ACC112 (cell line): ENCODE measurements around the gene PSMB3.
A peak's percentile ranks its signal among the peaks of the same experiment; 100 is the strongest.

Source experiments
- H2AFZ ChIP-seq: fragments of 200-600 bp; sonication (generic); one replicate; pipeline ENCODE4 v1.6.0; 2017; ENCODE audit warnings: antibody characterized with exemption, low read length; ENCODE audit not compliant: unreplicated experiment
- H3K27ac ChIP-seq: fragments of 200-600 bp; sonication (generic); 2 replicates; pipeline ENCODE4 v1.5.1; 2014; ENCODE audit warnings: low read depth, mild to moderate bottlenecking, antibody characterized with exemption, low read length, moderate library complexity
- H3K27me3 ChIP-seq: fragments of 200-600 bp; sonication (generic); 2 replicates; pipeline ENCODE4 v1.6.1; 2014; ENCODE audit warnings: mild to moderate bottlenecking, antibody characterized with exemption, low read length, moderate library complexity, mixed read lengths; ENCODE audit not compliant: insufficient read depth
- H3K36me3 ChIP-seq: fragments of 200-600 bp; sonication (generic); 2 replicates; pipeline ENCODE4 v1.6.1; 2016; ENCODE audit warnings: mild to moderate bottlenecking, antibody characterized with exemption, low read length, moderate library complexity, mixed read lengths; ENCODE audit not compliant: insufficient read depth
- H3K4me1 ChIP-seq: fragments of 200-600 bp; sonication (generic); one replicate; pipeline ENCODE4 v1.6.1; 2016; ENCODE audit warnings: low read length, mixed read lengths; ENCODE audit not compliant: insufficient read depth, unreplicated experiment, control insufficient read depth
- H3K4me3 ChIP-seq: fragments of 200-600 bp; sonication (generic); 2 replicates; pipeline ENCODE4 v1.5.1; 2014; ENCODE audit warnings: mild to moderate bottlenecking, low read depth, low read length
- H3K79me2 ChIP-seq: fragments of 200-600 bp; sonication (generic); one replicate; pipeline ENCODE4 v1.6.0; 2016; ENCODE audit warnings: low read length; ENCODE audit not compliant: control insufficient read depth, unreplicated experiment, insufficient read depth

PSMB3 gene

GRCh38 chr17:38751808-38752307 lies 683 bp upstream of the PSMB3 start:
- Histone ChIP-seq H3K4me1 (peaks cover 16% of the 10 kb centered on the region), H3K79me2 (peaks cover 37% of the 10 kb centered on the region), H3K36me3 (peaks cover 12% of the 10 kb centered on the region), H3K27ac (peak overlapping the region; percentile 62), H2AFZ (peak overlapping the region; percentile 76), H3K27me3 (no peaks in the 10 kb centered on the region), H3K4me3 (peak overlapping the region; percentile 87)

DNA sequence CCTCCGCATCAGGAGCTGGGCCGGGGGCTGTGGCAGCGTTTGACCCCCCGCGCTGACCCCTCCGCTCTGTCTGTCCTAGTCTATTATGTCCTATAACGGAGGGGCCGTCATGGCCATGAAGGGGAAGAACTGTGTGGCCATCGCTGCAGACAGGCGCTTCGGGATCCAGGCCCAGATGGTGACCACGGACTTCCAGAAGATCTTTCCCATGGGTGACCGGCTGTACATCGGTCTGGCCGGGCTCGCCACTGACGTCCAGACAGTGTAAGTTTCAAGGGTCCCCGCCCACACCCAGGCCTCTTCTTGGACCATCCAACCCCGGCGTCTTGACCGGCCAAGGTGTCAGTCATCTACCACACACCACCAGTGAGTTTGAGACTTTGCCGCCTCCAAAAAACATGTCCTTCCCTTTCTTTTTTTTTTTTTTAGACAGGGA lies 548 bp downstream of the PSMB3 start:
- Histone ChIP-seq H3K4me1 (peaks cover 16% of the 10 kb centered on the region), H3K4me3 (peak overlapping the region; percentile 87), H3K27me3 (no peaks in the 10 kb centered on the region), H3K79me2 (peaks cover 26% of the 10 kb centered on the region), H3K27ac (peak overlapping the region; percentile 57), H3K36me3 (peaks cover 12% of the 10 kb centered on the region), H2AFZ (peak overlapping the region; percentile 32)

GRCh38 chr17:38761612-38762011 lies 9.1 kb downstream of the PSMB3 start:
- Histone ChIP-seq H3K4me1 (no peaks in the 10 kb centered on the region), H3K79me2 (no peaks in the 10 kb centered on the region), H3K4me3 (no peak overlapping the region), H2AFZ (no peak overlapping the region), H3K27me3 (no peaks in the 10 kb centered on the region), H3K36me3 (peaks cover 20% of the 10 kb centered on the region), H3K27ac (no peak overlapping the region)

DNA sequence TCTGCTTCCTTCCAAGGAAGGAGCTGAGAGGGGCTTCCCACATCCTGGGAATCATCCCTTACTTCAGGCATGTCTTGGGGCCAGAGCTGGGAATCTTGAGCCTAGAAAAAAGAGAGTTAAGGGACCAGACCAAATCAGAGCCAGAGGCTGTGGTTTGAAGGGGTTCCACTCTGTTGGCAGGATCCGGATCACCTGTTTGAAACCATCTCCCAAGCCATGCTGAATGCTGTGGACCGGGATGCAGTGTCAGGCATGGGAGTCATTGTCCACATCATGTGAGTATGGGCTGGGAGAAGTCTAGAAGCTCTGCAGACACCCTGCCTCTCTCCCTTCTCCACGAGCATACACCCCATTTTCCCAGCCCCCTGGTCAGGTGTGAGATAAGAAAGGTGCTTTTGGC lies 9.7 kb downstream of the PSMB3 start:
- H3K36me3 ChIP-seq = peaks cover 20% of the 10 kb centered on the region
- H3K4me3 ChIP-seq = no peak overlapping the region
- H2AFZ ChIP-seq = no peak overlapping the region
- no peaks in the 10 kb centered on the region for H3K27me3 ChIP-seq
- H3K79me2 ChIP-seq = no peaks in the 10 kb centered on the region
- no peaks in the 10 kb centered on the region for H3K4me1 ChIP-seq
- no peak overlapping the region for H3K27ac ChIP-seq

DNA sequence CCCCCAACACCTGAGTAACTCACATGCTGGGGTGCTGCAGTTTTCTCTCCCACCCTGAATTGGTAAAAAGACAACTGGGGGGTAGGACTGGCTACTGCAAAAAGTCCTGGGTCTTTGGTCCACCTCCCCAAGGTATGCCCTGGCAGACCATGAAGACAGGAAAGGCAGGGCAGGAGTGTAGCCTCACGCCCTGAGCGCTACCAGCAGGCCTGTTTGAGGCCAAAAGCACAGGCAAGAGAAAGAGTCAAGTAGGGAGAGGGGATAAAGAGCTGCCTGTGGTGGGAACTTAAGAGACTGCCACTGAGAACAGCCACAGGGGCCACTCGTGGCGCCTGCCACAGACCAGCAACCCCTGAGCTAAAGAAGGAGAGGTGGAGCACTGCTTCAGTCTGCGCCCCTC lies 13.8 kb downstream of the PSMB3 start:
- no peak overlapping the region for H2AFZ ChIP-seq
- H3K79me2 ChIP-seq = no peaks in the 10 kb centered on the region
- H3K27ac ChIP-seq = no peak overlapping the region
- no peaks in the 10 kb centered on the region for H3K27me3 ChIP-seq
- H3K36me3 ChIP-seq = peaks cover 15% of the 10 kb centered on the region; the same call in 1 of the 2 replicates
- no peaks in the 10 kb centered on the region for H3K4me1 ChIP-seq
- no peak overlapping the region for H3K4me3 ChIP-seq

DNA sequence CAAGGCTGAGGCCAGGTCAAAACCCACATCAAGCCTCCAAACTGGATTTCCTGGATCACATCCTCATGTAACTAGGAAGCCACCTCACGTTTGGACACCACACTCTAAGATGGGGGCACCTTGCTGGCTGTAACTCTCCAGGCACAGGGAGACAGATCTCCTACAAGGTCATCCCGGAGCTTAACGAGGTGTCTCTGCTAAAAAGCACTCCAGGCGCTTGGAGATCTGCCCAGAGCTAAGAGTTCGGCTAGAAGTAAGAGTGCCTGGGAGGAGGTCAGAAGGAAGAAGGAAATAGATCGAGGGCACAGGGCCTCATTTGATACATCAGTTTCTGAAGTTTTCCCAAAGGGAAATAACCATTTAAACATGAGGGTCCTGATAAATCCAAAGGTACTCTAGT lies 15.9 kb downstream of the PSMB3 start:
- H3K4me3 ChIP-seq = no peak overlapping the region
- H3K36me3 ChIP-seq = peaks cover 28% of the 10 kb centered on the region
- H3K4me1 ChIP-seq = no peaks in the 10 kb centered on the region
- no peak overlapping the region for H2AFZ ChIP-seq
- no peaks in the 10 kb centered on the region for H3K79me2 ChIP-seq
- H3K27me3 ChIP-seq = no peaks in the 10 kb centered on the region
- no peak overlapping the region for H3K27ac ChIP-seq

DNA sequence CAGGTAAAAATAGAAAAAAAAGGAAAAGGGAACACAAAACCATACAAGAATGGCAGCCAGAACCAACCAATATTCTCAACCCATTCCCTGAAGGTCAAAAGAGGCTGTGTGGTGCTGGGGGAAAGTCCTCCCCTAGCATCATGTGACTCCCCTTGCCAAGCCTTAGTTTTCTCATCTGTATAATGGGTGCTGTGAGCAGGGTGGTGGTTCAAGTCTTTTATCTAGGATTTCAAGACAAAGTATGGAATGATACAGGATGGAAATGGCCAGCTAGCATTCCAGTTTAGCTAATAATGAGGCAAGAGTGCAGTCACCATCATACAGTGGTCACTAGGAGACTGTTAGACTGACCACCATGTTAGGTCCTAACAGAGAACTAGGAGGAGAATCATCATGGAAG lies 20.7 kb downstream of the PSMB3 start:
- Histone ChIP-seq H3K4me3 (no peak overlapping the region), H3K79me2 (no peaks in the 10 kb centered on the region), H2AFZ (no peak overlapping the region), H3K36me3 (peaks cover 24% of the 10 kb centered on the region), H3K4me1 (no peaks in the 10 kb centered on the region), H3K27ac (no peak overlapping the region), H3K27me3 (no peaks in the 10 kb centered on the region)

DNA sequence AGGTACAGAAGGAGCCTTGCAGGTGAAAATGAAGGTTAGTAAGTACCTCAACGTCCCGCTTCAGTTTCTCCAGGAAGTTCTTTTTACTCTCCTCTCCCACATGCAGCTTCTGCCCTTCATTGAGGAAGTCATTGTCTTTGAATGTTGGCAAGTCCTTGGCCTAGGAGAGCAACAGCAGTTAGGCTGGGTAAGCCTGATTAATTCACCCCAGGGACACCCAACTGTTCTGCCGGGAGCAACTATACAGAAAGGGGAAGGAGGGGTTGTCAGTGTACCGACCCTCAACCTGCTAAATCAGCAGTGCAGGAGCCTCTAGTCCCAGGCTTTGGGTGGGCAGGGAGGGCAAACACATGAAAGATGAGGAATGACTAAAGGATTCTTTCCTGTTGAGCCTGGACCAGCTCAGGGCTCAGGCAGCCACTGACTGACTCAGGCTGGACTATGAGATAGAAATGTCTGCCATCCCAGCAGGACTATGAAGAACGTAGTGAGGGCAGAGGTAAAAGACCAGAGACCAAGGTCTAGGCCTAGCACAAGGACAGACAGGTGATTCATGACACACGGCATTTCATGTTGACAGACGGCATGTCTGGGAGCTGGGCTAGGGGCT lies 25.2 kb downstream of the PSMB3 start:
- H3K27ac ChIP-seq = no peak overlapping the region
- H3K27me3 ChIP-seq = no peaks in the 10 kb centered on the region
- peaks cover 21% of the 10 kb centered on the region; the same call in 1 of the 2 replicates for H3K36me3 ChIP-seq
- H3K79me2 ChIP-seq = no peaks in the 10 kb centered on the region
- H3K4me3 ChIP-seq = no peak overlapping the region
- H2AFZ ChIP-seq = no peak overlapping the region
- no peaks in the 10 kb centered on the region for H3K4me1 ChIP-seq

- Histone ChIP-seq H3K4me3 (no peak overlapping the region), H3K27ac (no peak overlapping the region), H2AFZ (no peak overlapping the region), H3K79me2 (no peaks in the 10 kb centered on the region), H3K4me1 (no peaks in the 10 kb centered on the region), H3K27me3 (no peaks in the 10 kb centered on the region), H3K36me3 (peaks cover 22% of the 10 kb centered on the region; the same call in 1 of the 2 replicates)
Observed at GRCh38 chr17:38779965-38780752, 27.6 kb downstream of the PSMB3 start.

GRCh38 chr17:38783227-38783626 lies 30.7 kb downstream of the PSMB3 start:
- peaks cover 27% of the 10 kb centered on the region; the same call in 1 of the 2 replicates for H3K36me3 ChIP-seq
- no peaks in the 10 kb centered on the region for H3K27me3 ChIP-seq
- no peak overlapping the region for H3K27ac ChIP-seq
- peaks cover 13% of the 10 kb centered on the region for H3K79me2 ChIP-seq
- no peak overlapping the region for H3K4me3 ChIP-seq
- H2AFZ ChIP-seq = no peak overlapping the region
- no peaks in the 10 kb centered on the region for H3K4me1 ChIP-seq

GRCh38 chr17:38786372-38786771 lies 33.8 kb downstream of the PSMB3 start:
- H3K4me3 ChIP-seq = no peak overlapping the region
- H3K79me2 ChIP-seq = peaks cover 31% of the 10 kb centered on the region
- H3K36me3 ChIP-seq = peaks cover 19% of the 10 kb centered on the region; the same call in 1 of the 2 replicates
- no peaks in the 10 kb centered on the region for H3K27me3 ChIP-seq
- H3K4me1 ChIP-seq = peaks cover 15% of the 10 kb centered on the region
- no peak overlapping the region for H3K27ac ChIP-seq
- H2AFZ ChIP-seq = no peak overlapping the region
